Measurements from ENCODE around the gene TSPAN9. TPM values are rescaled to one million over a fixed set of nuclear protein-coding genes. Genes with fewer than 3 reads are reported as not detected.

Gene TSPAN9
- total and polyA plus RNA-seq, 9 of the 15 experiments (the other 6 are each of a cell fraction or from before 2014, with no cell fraction given) = 0.23 to 2.1 (median 0.60) TPM; not detected in 2

GRCh38 chr12:3195337-3195736 is 118.2 kb downstream of the TSPAN9 start:
- no peak overlapping the region for H3K4me2 ChIP-seq (ENCODE audit: insufficient read depth, low read length)
- H3K36me3 ChIP-seq (ENCODE audit: control insufficient read depth, insufficient read depth, low read length) = no peaks in the 10 kb centered on the region
- in situ Hi-C loops (cut with MboI) (no loop called here), intact Hi-C loops (cut with micrococcal nuclease) (no loop called here)
- no peaks in the 10 kb centered on the region for H3K79me2 ChIP-seq (ENCODE audit: control insufficient read depth, insufficient read depth, low read length)
- POLR2A ChIA-PET = no interaction called here
- peaks cover 0 to 5% of the 10 kb centered on the region in 2 experiments; a peak in 1 of 5 replicates for H3K4me1 ChIP-seq (replicated peaks in 1 of 2; ENCODE audit: control insufficient read depth in 2 of 2, insufficient read depth in 2 of 2, low read length in 2 of 2)
- WGBS (ENCODE audit: insufficient coverage, low coverage, missing lambda C conversion rate) = 0% methylated on average over 2 of the region's 3 CpGs
- DNase-seq (ENCODE audit: extremely low read depth in 1 of 4, low spot score in 3 of 4) = no peak
- peaks cover 6% of the 10 kb centered on the region for H4K20me1 ChIP-seq (replicated peaks; ENCODE audit: control insufficient read depth, insufficient read depth, low read length)
- H3K27ac ChIP-seq (ENCODE audit: extremely low read depth, low read depth, low read length) = no peak overlapping the region
- ATAC-seq = no peak
- peaks cover 0 to 11% of the 10 kb centered on the region in 2 experiments; a peak in 1 of 5 replicates for H3K27me3 ChIP-seq (ENCODE audit: control insufficient read depth in 2 of 2, insufficient read depth in 2 of 2, low read length in 2 of 2)
- no peak overlapping the region for H3K9ac ChIP-seq (ENCODE audit: insufficient read depth in 1 of 2, low read depth in 2 of 2, low read length in 2 of 2)
- no peak overlapping the region for H2AFZ ChIP-seq (ENCODE audit: low read depth, low read length)
- CTCF ChIA-PET (ENCODE audit: low intra/inter-chr PET ratio) = no interaction called here
- no peak for FAIRE-seq
- H3K9me1 ChIP-seq (ENCODE audit: control insufficient read depth, insufficient read depth, low read length) = no peaks in the 10 kb centered on the region
- TF ChIP-seq NCOA4 (IDR thresholded peaks at IDR 0.05; ENCODE audit: partially characterized antibody) (no peak), TGIF2 (CRISPR knock-in tag; IDR thresholded peaks at IDR 0.05) (no peak), MTA1 (IDR thresholded peaks at IDR 0.05; ENCODE audit: borderline replicate concordance) (no peak), MCM7 (IDR thresholded peaks at IDR 0.05) (no peak), HDAC8 (tag; IDR thresholded peaks at IDR 0.05) (no peak), ZNF253 (CRISPR knock-in tag; conservative IDR thresholded peaks at IDR 0.05) (no peak), SRSF3 (IDR thresholded peaks at IDR 0.05; ENCODE audit: insufficient read depth, low read length) (no peak), ZBTB7A (IDR thresholded peaks at IDR 0.05; ENCODE audit: borderline replicate concordance, control insufficient read depth, low read depth, low read length) (no peak), ETS1 (conservative IDR thresholded peaks at IDR 0.05; ENCODE audit: control insufficient read depth, low read depth, low read length) (no peak)
- BruUV-seq (replicated peaks) = no TSS peak
- no peak overlapping the region for H3K4me3 ChIP-seq
- no peaks in the 10 kb centered on the region for H3K9me3 ChIP-seq (replicated peaks; ENCODE audit: control insufficient read depth, insufficient read depth, low read depth, low read length)

All from K562 (cell line).